ENCODE measurements around the gene IRX4.

IRX4 gene

GRCh38 chr5:1850324-1851154, 32.2 kb downstream of the IRX4 start:
- Histone ChIP-seq H3K4me3 (ENCODE audit: low read length) (no peak overlapping the region), H3K4me1 (ENCODE audit: low read length) (no peaks in the 10 kb centered on the region), H3K36me3 (replicated peaks; ENCODE audit: insufficient read depth, low read length) (no peaks in the 10 kb centered on the region), H3K4me2 (ENCODE audit: low read depth, low read length) (no peak overlapping the region), H4K20me1 (ENCODE audit: insufficient read depth, low read length) (no peaks in the 10 kb centered on the region), H3K79me2 (ENCODE audit: low read length) (no peaks in the 10 kb centered on the region), H3K27ac (ENCODE audit: low read length) (no peak overlapping the region), H3K9me3 (replicated peaks; ENCODE audit: insufficient read depth, low read length) (no peaks in the 10 kb centered on the region), H3K9ac (ENCODE audit: low read length) (no peak overlapping the region), H3K27me3 (replicated peaks; ENCODE audit: insufficient read depth, low read length) (peaks cover 56% of the 10 kb centered on the region), H3F3A (ENCODE audit: insufficient read depth, low read length) (no peaks in the 10 kb centered on the region), H2AFZ (ENCODE audit: low read length) (no peak overlapping the region), H3K9me2 (replicated peaks; ENCODE audit: insufficient read depth, low read length) (no peaks in the 10 kb centered on the region)
- no peak for DNase-seq
- TF ChIP-seq EZH2phosphoT487 (IDR thresholded peaks at IDR 0.05; ENCODE audit: low read length) = no peak
- no peak for TF ChIP-seq EZH2 (optimal IDR thresholded peaks at IDR 0.05; ENCODE audit: low read depth, low read length)
- TF ChIP-seq CTCF (IDR thresholded peaks at IDR 0.05; ENCODE audit: low read length) = no peak

- Histone ChIP-seq H3K27ac (ENCODE audit: low read length) (no peak overlapping the region), H3K4me2 (ENCODE audit: low read depth, low read length) (no peak overlapping the region), H4K20me1 (ENCODE audit: insufficient read depth, low read length) (no peaks in the 10 kb centered on the region), H3K4me3 (ENCODE audit: low read length) (no peak overlapping the region), H3K79me2 (ENCODE audit: low read length) (no peaks in the 10 kb centered on the region), H2AFZ (ENCODE audit: low read length) (no peak overlapping the region), H3F3A (ENCODE audit: insufficient read depth, low read length) (no peaks in the 10 kb centered on the region), H3K9ac (ENCODE audit: low read length) (no peak overlapping the region), H3K27me3 (replicated peaks; ENCODE audit: insufficient read depth, low read length) (peaks cover 31% of the 10 kb centered on the region), H3K4me1 (ENCODE audit: low read length) (no peaks in the 10 kb centered on the region), H3K9me2 (replicated peaks; ENCODE audit: insufficient read depth, low read length) (no peaks in the 10 kb centered on the region), H3K9me3 (replicated peaks; ENCODE audit: insufficient read depth, low read length) (no peaks in the 10 kb centered on the region), H3K36me3 (replicated peaks; ENCODE audit: insufficient read depth, low read length) (no peaks in the 10 kb centered on the region)
- no peak for DNase-seq
- TF ChIP-seq CTCF (IDR thresholded peaks at IDR 0.05; ENCODE audit: low read length) (no peak), EZH2 (optimal IDR thresholded peaks at IDR 0.05; ENCODE audit: low read depth, low read length) (no peak), EZH2phosphoT487 (IDR thresholded peaks at IDR 0.05; ENCODE audit: low read length) (no peak)
These were observed 35.1 kb downstream of the IRX4 start for GRCh38 chr5:1847611-1848010.

GRCh38 chr5:1847056-1847455, 35.7 kb downstream of the IRX4 start:
- H3K4me2 ChIP-seq (ENCODE audit: low read depth, low read length) = no peak overlapping the region
- H3K27me3 ChIP-seq (replicated peaks; ENCODE audit: insufficient read depth, low read length) = peaks cover 32% of the 10 kb centered on the region
- no peaks in the 10 kb centered on the region for H3K36me3 ChIP-seq (replicated peaks; ENCODE audit: insufficient read depth, low read length)
- no peak overlapping the region for H2AFZ ChIP-seq (ENCODE audit: low read length)
- H3F3A ChIP-seq (ENCODE audit: insufficient read depth, low read length) = no peaks in the 10 kb centered on the region
- H3K9ac ChIP-seq (ENCODE audit: low read length) = no peak overlapping the region
- H3K79me2 ChIP-seq (ENCODE audit: low read length) = no peaks in the 10 kb centered on the region
- H3K4me1 ChIP-seq (ENCODE audit: low read length) = no peaks in the 10 kb centered on the region
- H3K9me2 ChIP-seq (replicated peaks; ENCODE audit: insufficient read depth, low read length) = no peaks in the 10 kb centered on the region
- no peaks in the 10 kb centered on the region for H4K20me1 ChIP-seq (ENCODE audit: insufficient read depth, low read length)
- no peak overlapping the region for H3K4me3 ChIP-seq (ENCODE audit: low read length)
- no peak for DNase-seq
- TF ChIP-seq CTCF (IDR thresholded peaks at IDR 0.05; ENCODE audit: low read length) (no peak), EZH2phosphoT487 (IDR thresholded peaks at IDR 0.05; ENCODE audit: low read length) (no peak), EZH2 (optimal IDR thresholded peaks at IDR 0.05; ENCODE audit: low read depth, low read length) (no peak)
- H3K27ac ChIP-seq (ENCODE audit: low read length) = no peak overlapping the region
- H3K9me3 ChIP-seq (replicated peaks; ENCODE audit: insufficient read depth, low read length) = no peaks in the 10 kb centered on the region

Data from MM.1S (cell line).